Measurements from ENCODE around the gene LSG1.
A peak's percentile ranks its signal among the peaks of the same experiment; 100 is the strongest.

Gene LSG1
- total RNA-seq = 24.1 to 56.6 (median 42.0) reads per million in 17 experiments

GRCh38 chr3:194671900-194672808 is at the start of gene LSG1:
Gene LSG1 (minus strand): TSS chr3:194672191. CDS start chr3:194672162, 29 bp downstream.
- DNase-seq = peak; percentile 97 to 98 (median 98)

GRCh38 chr3:194720048-194720447 is 48.1 kb upstream of the LSG1 start:
- DNase-seq = no peak

GRCh38 chr3:194718079-194718478 is 46.1 kb upstream of the LSG1 start:
- no peak for DNase-seq

GRCh38 chr3:194715022-194715800 is 43.2 kb upstream of the LSG1 start:
- no peak for DNase-seq

GRCh38 chr3:194714564-194714963 is 42.6 kb upstream of the LSG1 start:
- DNase-seq = peak in 2 of 4 experiments; percentile 39 to 40

GRCh38 chr3:194714137-194714455 is 42.1 kb upstream of the LSG1 start:
- no peak for DNase-seq

- no peak for DNase-seq
These were observed 41.5 kb upstream of the LSG1 start for GRCh38 chr3:194713299-194714136.

- DNase-seq = peak in 3 of 4 experiments; percentile 34 to 53 (median 35)
These were observed 39.9 kb upstream of the LSG1 start for GRCh38 chr3:194711913-194712312.

GRCh38 chr3:194711286-194711685 is 39.3 kb upstream of the LSG1 start:
- peak in 3 of 4 experiments; percentile 11 to 21 (median 20) for DNase-seq

- no peak for DNase-seq
These were observed 35.2 kb upstream of the LSG1 start for GRCh38 chr3:194707147-194707540.

- DNase-seq = no peak
These were observed 33.8 kb upstream of the LSG1 start for GRCh38 chr3:194705761-194706160.

GRCh38 chr3:194705227-194705626 is 33.2 kb upstream of the LSG1 start:
- DNase-seq = no peak

GRCh38 chr3:194702545-194702944 is 30.6 kb upstream of the LSG1 start:
- no peak for DNase-seq

GRCh38 chr3:194696702-194697101 is 24.7 kb upstream of the LSG1 start:
- no peak for DNase-seq

GRCh38 chr3:194691481-194692283 is 19.7 kb upstream of the LSG1 start:
- no peak for DNase-seq

GRCh38 chr3:194690501-194691372 is 18.7 kb upstream of the LSG1 start:
- no peak for DNase-seq

- DNase-seq = peak; percentile 23 to 69 (median 48)
These were observed 17.5 kb upstream of the LSG1 start for GRCh38 chr3:194689493-194689944.

- peak in 2 of 4 experiments; percentile 17 to 21 for DNase-seq
These were observed 17.0 kb upstream of the LSG1 start for GRCh38 chr3:194688946-194689345.

- peak; percentile 36 to 75 (median 66) for DNase-seq
These were observed 16.3 kb upstream of the LSG1 start for GRCh38 chr3:194688200-194688740.

GRCh38 chr3:194687638-194688199 is 15.7 kb upstream of the LSG1 start:
- DNase-seq = peak; percentile 37 to 76 (median 69)

Measured in suppressor macrophage (primary cell).